HepG2 (cell line): ENCODE measurements around the gene LGI4. TPM values are rescaled to one million over a fixed set of nuclear protein-coding genes. Genes with fewer than 3 reads are reported as not detected.
A peak's percentile ranks its signal among the peaks of the same experiment; 100 is the strongest.

Experiments used
- EP300 ChIP-seq, 3 experiments: sonication (generic) in 1 of 3; formaldehyde crosslinking in 1 of 3; IDR thresholded peaks; 2 replicates each; pipeline versions ENCODE4 v1.5.1 to v1.6.1; 2011 to 2020; ENCODE audit warnings: low read depth in 2 of 3, low read length in 2 of 3, borderline replicate concordance in 1 of 3, improper control_type of control experiment in 1 of 3, mild to moderate bottlenecking in 1 of 3, missing genetic modification reagents in 1 of 3, moderate library complexity in 1 of 3
- ETV5 ChIP-seq: IDR thresholded peaks from 2 replicates; pipeline ENCODE4 v1.6.1; 2018; ENCODE audit warnings: missing biosample characterization, missing genetic modification reagents, inconsistent platforms, borderline replicate concordance
- HNF1A ChIP-seq, 2 experiments: sonication (generic) in 1 of 2; formaldehyde crosslinking in 1 of 2; IDR thresholded peaks; 2 replicates each; pipeline versions ENCODE4 v1.4.0 to v1.6.1; 2016 to 2020; ENCODE audit warnings: borderline replicate concordance in 1 of 2, low read depth in 1 of 2, mild to moderate bottlenecking in 1 of 2, missing genetic modification reagents in 1 of 2
- NFYB ChIP-seq: sonication (generic); formaldehyde crosslinking; IDR thresholded peaks from 2 replicates; pipeline ENCODE4 v1.4.0; 2020; ENCODE audit warnings: missing genetic modification reagents
- PHB2 ChIP-seq: fragments of 450-650 bp; IDR thresholded peaks from 2 replicates; pipeline ENCODE4 v1.6.1; 2018; ENCODE audit not compliant: partially characterized antibody
- RNF2 ChIP-seq: fragments of 450-650 bp; conservative IDR thresholded peaks from 2 replicates; pipeline ENCODE4 v1.6.1; 2016; ENCODE audit warnings: low read depth
- TAF15 ChIP-seq: fragments of 200-400 bp; formaldehyde crosslinking; IDR thresholded peaks from one replicate; pipeline ENCODE4 v1.6.1; 2018; ENCODE audit warnings: mild to moderate bottlenecking, low read depth, low read length; ENCODE audit not compliant: poor library complexity, severe bottlenecking
- TARDBP ChIP-seq: sonication (generic); formaldehyde crosslinking; IDR thresholded peaks from 2 replicates; pipeline ENCODE4 v1.8.0; 2022; ENCODE audit warnings: mild to moderate bottlenecking, missing genetic modification reagents
- ZFP90 ChIP-seq: sonication (generic); formaldehyde crosslinking; IDR thresholded peaks from 2 replicates; pipeline ENCODE4 v1.8.0; 2022; ENCODE audit warnings: missing genetic modification reagents, mild to moderate bottlenecking, inconsistent platforms, borderline replicate concordance
- ZNF17 ChIP-seq: sonication (generic); formaldehyde crosslinking; IDR thresholded peaks from 2 replicates; pipeline ENCODE4 v1.5.0; 2020; ENCODE audit warnings: mild to moderate bottlenecking, missing genetic modification reagents
- ZNF207 ChIP-seq: fragments of 450-650 bp; IDR thresholded peaks from 2 replicates; pipeline ENCODE4 v1.6.1; 2016; ENCODE audit warnings: antibody characterized with exemption, borderline replicate concordance
- polyA plus RNA-seq, 8 experiments: library from polyadenylated mRNA; depleted of rRNA in 3 of 8; stranded (reverse) in 7 of 8; unstranded in 1 of 8; fragments of >200 nt; fragmentation: Illumina TruSeq in 4 of 8; extraction: Trizol in 4 of 8; gene quantifications; 2 replicates each; pipeline versions ENCODE4 v1.2.1 to v1.2.3, GENCODE V29; 2011 to 2016; ENCODE audit warnings: low read depth in 4 of 8, missing spikeins in 1 of 8, mixed read lengths in 1 of 8; ENCODE audit not compliant: insufficient read depth in 1 of 8
- total RNA-seq, 5 experiments: library from RNA; depleted of rRNA; stranded (reverse); fragments of >200 nt; fragmentation: Illumina TruSeq; extraction: Trizol; gene quantifications; 2 replicates each; pipeline ENCODE4 v1.2.3, GENCODE V29; 2016; ENCODE audit warnings: low read depth in 1 of 5
- TF ChIP-seq, protein P1 (sequence below): sonication (generic); formaldehyde crosslinking; IDR thresholded peaks from 2 replicates; pipeline ENCODE4 v1.8.0; 2022; ENCODE audit warnings: mild to moderate bottlenecking, missing genetic modification reagents
- TF ChIP-seq, protein P2 (sequence below): sonication (generic); formaldehyde crosslinking; IDR thresholded peaks from 2 replicates; pipeline ENCODE4 v1.5.0; 2020; ENCODE audit warnings: mild to moderate bottlenecking, missing genetic modification reagents, borderline replicate concordance
- TF ChIP-seq, protein P3 (sequence below), 2 experiments: IDR thresholded peaks; 2 replicates each; pipeline ENCODE4 v1.6.1; 2011 to 2012; ENCODE audit warnings: low read length in 2 of 2, borderline replicate concordance in 1 of 2, low read depth in 1 of 2, mild to moderate bottlenecking in 1 of 2, moderate library complexity in 1 of 2

The LGI4 gene
- total and polyA plus RNA-seq, 2 of the 13 experiments (the other 11 are each of a cell fraction or from before 2014, with no cell fraction given), result 2.8 TPM; not detected in 1

GRCh38 chr19:35135389-35135909 lies 590 bp upstream of the LGI4 start (continued):
- TF ChIP-seq HNF1A (IDR thresholded peaks at IDR 0.05; ENCODE audit: low read depth) (0 out of 2 replicates have a peak, but pooled peaks have one; percentile 14), HNF1A (CRISPR knock-in tag; IDR thresholded peaks at IDR 0.05; ENCODE audit: borderline replicate concordance) (no peak), ZNF207 (no peak), ETV5 (CRISPR knock-in tag) (peak; percentile 65), NFYB (no peak), EP300 (IDR thresholded peaks at IDR 0.05; ENCODE audit: low read depth in 2 of 2, low read length in 2 of 2) (no peak), EP300 (CRISPR knock-in tag; IDR thresholded peaks at IDR 0.05; ENCODE audit: borderline replicate concordance) (0 out of 2 replicates have a peak, but pooled peaks have one; percentile 26), TARDBP (CRISPR knock-in tag) (peak; percentile 52; the same call in 1 of the 2 replicates), PHB2 (no peak), RNF2 (no peak), TAF15 (no peak), ZNF17 (no peak), ZFP90 (CRISPR knock-in tag) (no peak)
- TF ChIP-seq, protein P1, sequence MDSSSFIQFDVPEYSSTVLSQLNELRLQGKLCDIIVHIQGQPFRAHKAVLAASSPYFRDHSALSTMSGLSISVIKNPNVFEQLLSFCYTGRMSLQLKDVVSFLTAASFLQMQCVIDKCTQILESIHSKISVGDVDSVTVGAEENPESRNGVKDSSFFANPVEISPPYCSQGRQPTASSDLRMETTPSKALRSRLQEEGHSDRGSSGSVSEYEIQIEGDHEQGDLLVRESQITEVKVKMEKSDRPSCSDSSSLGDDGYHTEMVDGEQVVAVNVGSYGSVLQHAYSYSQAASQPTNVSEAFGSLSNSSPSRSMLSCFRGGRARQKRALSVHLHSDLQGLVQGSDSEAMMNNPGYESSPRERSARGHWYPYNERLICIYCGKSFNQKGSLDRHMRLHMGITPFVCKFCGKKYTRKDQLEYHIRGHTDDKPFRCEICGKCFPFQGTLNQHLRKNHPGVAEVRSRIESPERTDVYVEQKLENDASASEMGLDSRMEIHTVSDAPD (CRISPR knock-in tag), result no peak
- TF ChIP-seq, protein P2, sequence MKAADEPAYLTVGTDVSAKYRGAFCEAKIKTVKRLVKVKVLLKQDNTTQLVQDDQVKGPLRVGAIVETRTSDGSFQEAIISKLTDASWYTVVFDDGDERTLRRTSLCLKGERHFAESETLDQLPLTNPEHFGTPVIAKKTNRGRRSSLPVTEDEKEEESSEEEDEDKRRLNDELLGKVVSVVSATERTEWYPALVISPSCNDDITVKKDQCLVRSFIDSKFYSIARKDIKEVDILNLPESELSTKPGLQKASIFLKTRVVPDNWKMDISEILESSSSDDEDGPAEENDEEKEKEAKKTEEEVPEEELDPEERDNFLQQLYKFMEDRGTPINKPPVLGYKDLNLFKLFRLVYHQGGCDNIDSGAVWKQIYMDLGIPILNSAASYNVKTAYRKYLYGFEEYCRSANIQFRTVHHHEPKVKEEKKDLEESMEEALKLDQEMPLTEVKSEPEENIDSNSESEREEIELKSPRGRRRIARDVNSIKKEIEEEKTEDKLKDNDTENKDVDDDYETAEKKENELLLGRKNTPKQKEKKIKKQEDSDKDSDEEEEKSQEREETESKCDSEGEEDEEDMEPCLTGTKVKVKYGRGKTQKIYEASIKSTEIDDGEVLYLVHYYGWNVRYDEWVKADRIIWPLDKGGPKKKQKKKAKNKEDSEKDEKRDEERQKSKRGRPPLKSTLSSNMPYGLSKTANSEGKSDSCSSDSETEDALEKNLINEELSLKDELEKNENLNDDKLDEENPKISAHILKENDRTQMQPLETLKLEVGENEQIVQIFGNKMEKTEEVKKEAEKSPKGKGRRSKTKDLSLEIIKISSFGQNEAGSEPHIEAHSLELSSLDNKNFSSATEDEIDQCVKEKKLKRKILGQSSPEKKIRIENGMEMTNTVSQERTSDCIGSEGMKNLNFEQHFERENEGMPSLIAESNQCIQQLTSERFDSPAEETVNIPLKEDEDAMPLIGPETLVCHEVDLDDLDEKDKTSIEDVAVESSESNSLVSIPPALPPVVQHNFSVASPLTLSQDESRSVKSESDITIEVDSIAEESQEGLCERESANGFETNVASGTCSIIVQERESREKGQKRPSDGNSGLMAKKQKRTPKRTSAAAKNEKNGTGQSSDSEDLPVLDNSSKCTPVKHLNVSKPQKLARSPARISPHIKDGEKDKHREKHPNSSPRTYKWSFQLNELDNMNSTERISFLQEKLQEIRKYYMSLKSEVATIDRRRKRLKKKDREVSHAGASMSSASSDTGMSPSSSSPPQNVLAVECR, result 0 out of 2 replicates have a peak, but pooled peaks have one; percentile 29
- TF ChIP-seq, protein P3, sequence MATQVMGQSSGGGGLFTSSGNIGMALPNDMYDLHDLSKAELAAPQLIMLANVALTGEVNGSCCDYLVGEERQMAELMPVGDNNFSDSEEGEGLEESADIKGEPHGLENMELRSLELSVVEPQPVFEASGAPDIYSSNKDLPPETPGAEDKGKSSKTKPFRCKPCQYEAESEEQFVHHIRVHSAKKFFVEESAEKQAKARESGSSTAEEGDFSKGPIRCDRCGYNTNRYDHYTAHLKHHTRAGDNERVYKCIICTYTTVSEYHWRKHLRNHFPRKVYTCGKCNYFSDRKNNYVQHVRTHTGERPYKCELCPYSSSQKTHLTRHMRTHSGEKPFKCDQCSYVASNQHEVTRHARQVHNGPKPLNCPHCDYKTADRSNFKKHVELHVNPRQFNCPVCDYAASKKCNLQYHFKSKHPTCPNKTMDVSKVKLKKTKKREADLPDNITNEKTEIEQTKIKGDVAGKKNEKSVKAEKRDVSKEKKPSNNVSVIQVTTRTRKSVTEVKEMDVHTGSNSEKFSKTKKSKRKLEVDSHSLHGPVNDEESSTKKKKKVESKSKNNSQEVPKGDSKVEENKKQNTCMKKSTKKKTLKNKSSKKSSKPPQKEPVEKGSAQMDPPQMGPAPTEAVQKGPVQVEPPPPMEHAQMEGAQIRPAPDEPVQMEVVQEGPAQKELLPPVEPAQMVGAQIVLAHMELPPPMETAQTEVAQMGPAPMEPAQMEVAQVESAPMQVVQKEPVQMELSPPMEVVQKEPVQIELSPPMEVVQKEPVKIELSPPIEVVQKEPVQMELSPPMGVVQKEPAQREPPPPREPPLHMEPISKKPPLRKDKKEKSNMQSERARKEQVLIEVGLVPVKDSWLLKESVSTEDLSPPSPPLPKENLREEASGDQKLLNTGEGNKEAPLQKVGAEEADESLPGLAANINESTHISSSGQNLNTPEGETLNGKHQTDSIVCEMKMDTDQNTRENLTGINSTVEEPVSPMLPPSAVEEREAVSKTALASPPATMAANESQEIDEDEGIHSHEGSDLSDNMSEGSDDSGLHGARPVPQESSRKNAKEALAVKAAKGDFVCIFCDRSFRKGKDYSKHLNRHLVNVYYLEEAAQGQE (IDR thresholded peaks at IDR 0.05; ENCODE audit: borderline replicate concordance in 1 of 2, low read depth in 1 of 2, low read length in 2 of 2), result no peak
